AG04450 (cell line): Measurements from ENCODE around the gene SP100. TPM values are rescaled to one million over a fixed set of nuclear protein-coding genes. Genes with fewer than 3 reads are reported as not detected.

Experiments
- CTCF ChIA-PET: fragments of 300-600, 350-600 bp; formaldehyde crosslinking; extraction: SDS; loops from one replicate; lab custom pipeline; 2022; ENCODE audit warnings: antibody characterized with exemption, inconsistent platforms; lab: Charles Lee
- POLR2A ChIA-PET: fragments of 350-600 bp; formaldehyde crosslinking; extraction: SDS; loops from one replicate; lab custom pipeline; 2021; ENCODE audit warnings: antibody characterized with exemption, inconsistent platforms; lab: Yijun Ruan, JAX
- DNase-seq: peaks from one replicate; pipeline ENCODE4 v3.0.0-alpha.2; 2011; ENCODE audit warnings: low read depth, low spot score
- H3K27ac ChIP-seq: one replicate; pipeline ENCODE4 v1.5.1; 2012; ENCODE audit warnings: low read depth, low read length, control low read depth
- H3K27me3 ChIP-seq: one replicate; pipeline ENCODE4 v1.6.0; 2012; ENCODE audit warnings: low read length; ENCODE audit not compliant: control insufficient read depth, insufficient read depth
- H3K4me3 ChIP-seq: 2 replicates; pipeline ENCODE4 v1.5.1; 2011; ENCODE audit warnings: mild to moderate bottlenecking, low read depth, low read length, control low read depth
- H3K9me3 ChIP-seq: 2 replicates; pipeline ENCODE4 v1.5.1; 2012; ENCODE audit warnings: low read length; ENCODE audit not compliant: control insufficient read depth, insufficient read depth
- polyA plus RNA-seq: library from polyadenylated mRNA; depleted of rRNA; stranded (reverse); fragments of >200 nt; gene quantifications from 2 replicates; pipeline ENCODE4 v1.2.3, GENCODE V29; 2011
- TF ChIP-seq, protein P1 (sequence below): IDR thresholded peaks from 2 replicates; pipeline ENCODE4 v1.5.1; 2011; ENCODE audit warnings: low read depth, low read length, control low read depth, inconsistent platforms

SP100 gene
- polyA plus RNA-seq, 1 experiment = 71.2 TPM

DNA sequence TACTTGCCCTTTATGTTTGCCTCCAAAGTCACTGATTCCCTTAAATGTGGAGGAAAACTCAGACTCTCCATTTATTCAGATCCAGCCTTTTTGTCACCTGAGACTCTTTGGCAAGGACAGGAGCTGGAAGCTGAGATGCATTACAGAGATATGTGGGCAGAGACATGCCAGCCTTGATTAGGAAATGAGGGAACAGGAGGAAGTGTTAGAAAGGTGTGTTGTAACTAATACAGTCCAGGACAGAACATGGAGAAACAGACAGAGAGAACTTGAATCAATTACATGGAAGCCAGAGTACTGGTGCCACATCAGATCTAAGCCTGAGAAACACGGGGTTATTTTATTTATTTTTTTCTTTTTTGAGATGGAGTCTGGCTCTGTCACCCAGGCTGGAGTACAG lies 79.0 kb downstream of the SP100 start:
- CTCF ChIA-PET = interaction anchor here (0.6 kb wide), 1 partner anchor 537 kb away, joined by 4 read pairs; no protein-coding TSS in a partner anchor
- TF ChIP-seq, protein P1, sequence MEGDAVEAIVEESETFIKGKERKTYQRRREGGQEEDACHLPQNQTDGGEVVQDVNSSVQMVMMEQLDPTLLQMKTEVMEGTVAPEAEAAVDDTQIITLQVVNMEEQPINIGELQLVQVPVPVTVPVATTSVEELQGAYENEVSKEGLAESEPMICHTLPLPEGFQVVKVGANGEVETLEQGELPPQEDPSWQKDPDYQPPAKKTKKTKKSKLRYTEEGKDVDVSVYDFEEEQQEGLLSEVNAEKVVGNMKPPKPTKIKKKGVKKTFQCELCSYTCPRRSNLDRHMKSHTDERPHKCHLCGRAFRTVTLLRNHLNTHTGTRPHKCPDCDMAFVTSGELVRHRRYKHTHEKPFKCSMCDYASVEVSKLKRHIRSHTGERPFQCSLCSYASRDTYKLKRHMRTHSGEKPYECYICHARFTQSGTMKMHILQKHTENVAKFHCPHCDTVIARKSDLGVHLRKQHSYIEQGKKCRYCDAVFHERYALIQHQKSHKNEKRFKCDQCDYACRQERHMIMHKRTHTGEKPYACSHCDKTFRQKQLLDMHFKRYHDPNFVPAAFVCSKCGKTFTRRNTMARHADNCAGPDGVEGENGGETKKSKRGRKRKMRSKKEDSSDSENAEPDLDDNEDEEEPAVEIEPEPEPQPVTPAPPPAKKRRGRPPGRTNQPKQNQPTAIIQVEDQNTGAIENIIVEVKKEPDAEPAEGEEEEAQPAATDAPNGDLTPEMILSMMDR = no peak
- Histone ChIP-seq H3K9me3 (no peaks in the 10 kb centered on the region), H3K27me3 (no peaks in the 10 kb centered on the region), H3K4me3 (no peak overlapping the region), H3K27ac (no peak overlapping the region)
- POLR2A ChIA-PET = no interaction called here
- DNase-seq = no peak

DNA sequence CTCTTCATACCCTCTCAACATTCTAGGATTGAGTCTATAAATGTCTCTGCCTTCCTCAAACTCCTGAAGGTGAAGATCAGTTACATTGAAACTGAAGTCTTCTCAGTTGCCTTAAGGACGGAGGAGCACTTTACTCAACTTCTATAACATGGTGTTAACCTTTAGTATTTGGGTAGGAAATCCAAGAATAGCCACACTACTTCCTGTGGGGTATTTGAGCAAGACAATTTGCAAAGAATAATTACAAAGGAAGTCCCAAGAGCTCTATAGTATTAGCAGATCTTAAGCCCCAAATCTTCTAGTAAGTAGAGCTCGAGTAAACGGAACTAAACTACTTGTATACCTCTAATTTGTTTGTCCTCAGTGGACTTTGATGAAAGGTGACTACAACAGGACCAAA lies 80.9 kb downstream of the SP100 start:
- no peaks in the 10 kb centered on the region for H3K9me3 ChIP-seq
- ChIA-PET POLR2A (no interaction called here), CTCF (no interaction called here)
- H3K27me3 ChIP-seq = no peaks in the 10 kb centered on the region
- no peak overlapping the region for H3K4me3 ChIP-seq
- no peak overlapping the region for H3K27ac ChIP-seq
- TF ChIP-seq, protein P1 = no peak
- no peak for DNase-seq

DNA sequence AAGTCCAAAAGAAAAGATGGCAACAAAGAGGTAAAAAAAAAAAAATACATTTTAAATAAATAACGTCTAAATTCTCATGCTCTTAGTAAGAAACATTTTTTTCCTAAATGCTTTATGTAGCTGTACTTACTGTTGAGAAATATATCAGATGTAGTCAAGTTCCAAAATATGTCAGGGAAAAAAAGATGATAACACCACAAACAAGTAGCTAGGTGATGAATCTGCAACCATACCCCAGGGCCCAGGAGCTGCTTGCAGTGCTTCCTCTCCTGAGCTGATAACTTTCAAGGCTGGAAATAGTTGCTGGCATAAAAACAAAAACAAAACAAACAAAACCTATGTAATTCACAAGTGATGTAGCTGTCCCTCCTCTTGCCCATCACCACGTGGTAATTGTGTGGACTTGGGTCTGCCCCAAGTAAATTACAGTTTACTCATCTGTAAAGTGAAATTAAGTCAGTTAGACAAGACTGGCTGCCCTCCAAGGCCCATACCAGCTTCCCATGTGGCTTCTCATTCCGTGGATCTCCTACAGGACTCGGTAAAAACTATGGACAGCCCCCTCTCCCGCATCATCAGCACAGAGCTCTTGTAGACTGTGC lies 82.6 kb downstream of the SP100 start:
- TF ChIP-seq, protein P1 = no peak
- H3K9me3 ChIP-seq = no peaks in the 10 kb centered on the region
- no peak overlapping the region for H3K4me3 ChIP-seq
- H3K27me3 ChIP-seq = no peaks in the 10 kb centered on the region
- CTCF ChIA-PET = interaction anchor here (0.6 kb wide), 1 partner anchor 315 kb away, joined by 3 read pairs; no protein-coding TSS in a partner anchor
- no peak overlapping the region for H3K27ac ChIP-seq
- no peak for DNase-seq
- POLR2A ChIA-PET = interaction anchor here (0.7 kb wide), 1 partner anchor 92 kb away, joined by 3 read pairs; no protein-coding TSS in a partner anchor

DNA sequence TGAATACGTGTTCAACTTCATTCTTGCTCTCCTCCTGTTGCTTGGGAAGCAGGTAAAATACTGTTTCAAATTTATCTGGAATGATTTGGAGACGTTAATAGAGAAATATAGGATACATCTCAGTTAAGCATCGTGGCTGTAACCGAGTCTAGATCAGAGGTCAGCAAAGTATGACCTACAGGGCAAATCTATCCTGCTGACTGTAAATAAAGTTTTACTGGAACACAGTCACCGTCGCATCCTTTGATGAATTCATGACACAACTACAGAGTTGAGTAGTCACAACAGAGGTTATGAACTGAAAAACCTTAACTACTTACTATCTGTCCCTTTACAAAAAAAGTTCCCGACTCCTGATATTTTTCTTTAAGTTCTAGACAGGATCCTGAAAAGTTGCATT lies 86.6 kb downstream of the SP100 start:
- TF ChIP-seq, protein P1 = no peak
- H3K4me3 ChIP-seq = no peak overlapping the region
- DNase-seq = no peak
- no peak overlapping the region for H3K27ac ChIP-seq
- H3K27me3 ChIP-seq = no peaks in the 10 kb centered on the region
- ChIA-PET POLR2A (no interaction called here), CTCF (no interaction called here)
- H3K9me3 ChIP-seq = no peaks in the 10 kb centered on the region

DNA sequence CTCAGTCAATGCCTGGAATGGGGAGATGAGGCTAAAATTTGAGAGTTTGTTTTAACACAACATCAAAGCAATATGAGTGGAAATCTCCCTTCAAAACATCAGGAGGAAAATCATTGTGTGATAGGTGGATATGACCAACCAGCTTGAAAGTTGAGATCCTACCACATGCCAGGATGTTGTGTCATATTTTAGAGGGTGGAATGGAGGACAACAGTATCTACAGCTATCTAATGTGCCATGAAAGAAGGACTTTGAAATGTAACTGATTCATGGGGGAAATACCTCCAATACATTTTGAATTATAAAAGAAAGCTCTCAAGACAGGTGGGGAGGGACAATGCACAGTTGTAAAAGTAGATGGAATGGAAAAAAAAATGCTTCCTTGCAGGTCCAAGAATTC lies 87.8 kb downstream of the SP100 start:
- Histone ChIP-seq H3K27ac (no peak overlapping the region), H3K27me3 (no peaks in the 10 kb centered on the region), H3K9me3 (no peaks in the 10 kb centered on the region), H3K4me3 (no peak overlapping the region)
- ChIA-PET POLR2A (no interaction called here), CTCF (no interaction called here)
- DNase-seq = no peak
- TF ChIP-seq, protein P1 = no peak
